Breast epithelium (tissue), 4 donors: ENCODE measurements around the gene TMEM266. TPM values are rescaled to one million over a fixed set of nuclear protein-coding genes. Genes with fewer than 3 reads are reported as not detected.
A peak's percentile ranks its signal among the peaks of the same experiment; 100 is the strongest.

Experiments
- DNase-seq, 2 donors: peaks; one replicate each; pipeline ENCODE4 v3.0.0-alpha.2; 2019; ENCODE audit warnings: low spot score in 2 of 2
- H3K27ac ChIP-seq, 2 donors: fragments of 200-600 bp; sonication (generic) in 1 of 2; one replicate each; pipeline ENCODE4 v1.5.1; 2016 to 2019; ENCODE audit warnings: mild to moderate bottlenecking in 1 of 2
- H3K27me3 ChIP-seq, 2 donors: fragments of 200-600 bp; sonication (generic) in 1 of 2; one replicate each; pipeline versions ENCODE4 v1.5.1 to v1.6.0; 2017 to 2019; ENCODE audit warnings: control low read depth in 1 of 2, mild to moderate bottlenecking in 1 of 2
- H3K36me3 ChIP-seq: fragments of 200-600 bp; one replicate; pipeline ENCODE4 v1.5.1; 2019
- H3K4me1 ChIP-seq, 2 donors: fragments of 200-600 bp; sonication (generic); one replicate each; pipeline ENCODE4 v1.5.1; 2016 to 2019; ENCODE audit warnings: control low read depth in 1 of 2
- H3K4me3 ChIP-seq, 3 donors: fragments of 200-600 bp; sonication (generic); 1 replicate in 2 of 3; 2 replicates in 1 of 3; pipeline ENCODE4 v1.5.1; 2016 to 2019; ENCODE audit warnings: mild to moderate bottlenecking in 3 of 3, moderate library complexity in 2 of 3
- H3K9me3 ChIP-seq, 2 donors: fragments of 200-600 bp; sonication (generic) in 1 of 2; one replicate each; pipeline ENCODE4 v1.5.1; 2016 to 2019; ENCODE audit warnings: control low read depth in 1 of 2
- POLR2A ChIP-seq: fragments of 450-650 bp; IDR thresholded peaks from one replicate; pipeline ENCODE4 v1.6.1; 2016; ENCODE audit warnings: antibody characterized with exemption, mild to moderate bottlenecking, moderate library complexity
- POLR2AphosphoS5 ChIP-seq, 3 donors: sonication (generic); formaldehyde crosslinking; IDR thresholded peaks; one replicate each; pipeline ENCODE4 v1.6.1; 2017; ENCODE audit warnings: antibody characterized with exemption in 3 of 3
- intact Hi-C: fragments of 100-400 bp; cut with DNase I; formaldehyde crosslinking; loops from one replicate; pipeline ENCODE4 v1.15.1; 2023; ENCODE audit warnings: low total_unique reads
- total RNA-seq, 3 donors: library from RNA; depleted of rRNA; stranded (reverse); fragments of >200 nt; gene quantifications; one replicate each; pipeline ENCODE4 v1.1.0, GENCODE V29; 2016
- TF ChIP-seq, protein P1 (sequence below), 3 donors: fragments of 450-650 bp; IDR thresholded peaks; one replicate each; pipeline ENCODE4 v1.5.1; 2016 to 2017; ENCODE audit warnings: antibody characterized with exemption in 3 of 3, mild to moderate bottlenecking in 3 of 3, moderate library complexity in 3 of 3

The TMEM266 gene
- total RNA-seq, 3 donors from 2014 or later: 0.29 to 0.32 TPM; not detected in 1

DNA sequence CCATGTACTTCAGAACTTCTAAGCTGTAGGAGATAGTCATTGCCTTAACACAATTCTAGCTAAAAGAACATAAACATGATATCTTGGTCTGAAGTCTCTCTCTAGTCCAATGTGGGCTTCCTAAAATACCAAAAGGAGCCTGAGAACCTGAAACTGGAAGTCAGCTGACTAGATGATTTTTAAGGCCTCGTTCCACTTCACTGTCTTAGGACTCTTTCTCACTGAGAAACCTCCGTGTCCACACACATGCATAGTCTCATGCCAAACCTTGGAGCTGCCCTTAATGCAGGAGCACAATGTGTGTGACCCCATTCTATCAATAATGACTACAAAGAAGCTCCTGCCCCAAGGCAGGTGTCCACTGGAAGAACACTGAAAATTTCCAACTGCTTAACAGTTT lies 163.7 kb downstream of the TMEM266 start:
- Histone ChIP-seq H3K9me3 (no peaks in the 10 kb centered on the region), H3K27ac (no peak overlapping the region), H3K27me3 (no peaks in the 10 kb centered on the region), H3K4me1 (no peaks in the 10 kb centered on the region), H3K4me3 (no peak overlapping the region), H3K36me3 (no peaks in the 10 kb centered on the region)
- TF ChIP-seq, protein P1, sequence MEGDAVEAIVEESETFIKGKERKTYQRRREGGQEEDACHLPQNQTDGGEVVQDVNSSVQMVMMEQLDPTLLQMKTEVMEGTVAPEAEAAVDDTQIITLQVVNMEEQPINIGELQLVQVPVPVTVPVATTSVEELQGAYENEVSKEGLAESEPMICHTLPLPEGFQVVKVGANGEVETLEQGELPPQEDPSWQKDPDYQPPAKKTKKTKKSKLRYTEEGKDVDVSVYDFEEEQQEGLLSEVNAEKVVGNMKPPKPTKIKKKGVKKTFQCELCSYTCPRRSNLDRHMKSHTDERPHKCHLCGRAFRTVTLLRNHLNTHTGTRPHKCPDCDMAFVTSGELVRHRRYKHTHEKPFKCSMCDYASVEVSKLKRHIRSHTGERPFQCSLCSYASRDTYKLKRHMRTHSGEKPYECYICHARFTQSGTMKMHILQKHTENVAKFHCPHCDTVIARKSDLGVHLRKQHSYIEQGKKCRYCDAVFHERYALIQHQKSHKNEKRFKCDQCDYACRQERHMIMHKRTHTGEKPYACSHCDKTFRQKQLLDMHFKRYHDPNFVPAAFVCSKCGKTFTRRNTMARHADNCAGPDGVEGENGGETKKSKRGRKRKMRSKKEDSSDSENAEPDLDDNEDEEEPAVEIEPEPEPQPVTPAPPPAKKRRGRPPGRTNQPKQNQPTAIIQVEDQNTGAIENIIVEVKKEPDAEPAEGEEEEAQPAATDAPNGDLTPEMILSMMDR (IDR thresholded peaks at IDR 0.05): no peak
- TF ChIP-seq POLR2A (no peak), POLR2AphosphoS5 (IDR thresholded peaks at IDR 0.05) (no peak)
- no peak for DNase-seq
- intact Hi-C loops: no loop called here

DNA sequence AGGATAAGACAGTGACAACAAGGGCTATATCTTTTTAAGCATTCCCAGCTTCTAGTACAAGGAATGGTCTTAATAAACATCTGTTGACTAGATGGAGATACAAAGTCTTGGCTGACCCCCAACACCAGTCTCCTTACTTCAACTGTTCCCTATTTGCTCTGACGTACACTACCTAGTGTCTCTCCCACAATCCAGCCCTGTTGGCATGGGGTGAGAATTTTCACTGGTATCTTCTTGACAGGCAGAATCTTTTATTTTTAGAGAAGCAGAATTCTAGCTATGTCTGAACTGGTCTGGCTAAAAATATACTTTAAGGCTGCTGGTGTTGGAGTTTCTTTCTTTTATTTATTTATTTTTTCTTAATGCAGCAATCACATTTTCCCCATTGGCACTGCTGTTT lies 169.5 kb downstream of the TMEM266 start:
- Histone ChIP-seq H3K4me3 (no peak overlapping the region), H3K4me1 (no peaks in the 10 kb centered on the region), H3K9me3 (no peaks in the 10 kb centered on the region), H3K27ac (no peak overlapping the region), H3K27me3 (no peaks in the 10 kb centered on the region), H3K36me3 (no peaks in the 10 kb centered on the region)
- intact Hi-C loops: no loop called here
- DNase-seq: no peak
- TF ChIP-seq, protein P1 (IDR thresholded peaks at IDR 0.05): no peak
- TF ChIP-seq POLR2AphosphoS5 (IDR thresholded peaks at IDR 0.05) (no peak), POLR2A (no peak)

DNA sequence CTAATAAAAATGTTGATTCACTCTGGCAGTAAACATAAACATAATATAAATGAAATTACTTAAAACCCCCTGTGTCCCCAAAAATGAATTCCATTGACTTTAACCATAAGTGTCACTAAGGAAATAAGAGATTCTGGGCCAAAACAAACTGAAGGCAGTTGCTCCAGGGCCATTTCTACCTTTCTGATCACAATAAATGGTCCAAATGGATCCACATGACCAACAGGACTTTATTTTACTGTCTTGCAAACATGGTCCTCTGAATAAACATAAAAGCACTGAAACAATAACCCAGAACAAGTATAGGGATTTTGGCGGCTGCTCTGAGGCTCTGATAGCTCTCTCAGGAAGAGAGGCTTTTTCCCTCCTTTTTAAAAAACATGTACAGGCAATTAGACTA lies 174.1 kb downstream of the TMEM266 start:
- TF ChIP-seq, protein P1 (IDR thresholded peaks at IDR 0.05): no peak
- TF ChIP-seq POLR2A: no peak
- TF ChIP-seq POLR2AphosphoS5 (IDR thresholded peaks at IDR 0.05): no peak
- H3K4me3 ChIP-seq: no peak overlapping the region
- no peak for DNase-seq
- H3K4me1 ChIP-seq: no peaks in the 10 kb centered on the region
- H3K9me3 ChIP-seq: no peaks in the 10 kb centered on the region
- no peaks in the 10 kb centered on the region for H3K36me3 ChIP-seq
- no peak overlapping the region for H3K27ac ChIP-seq
- intact Hi-C loops: loop anchor here (10.0 kb wide), 1 partner anchor 109 kb away; no protein-coding TSS in a partner anchor
- H3K27me3 ChIP-seq: no peaks in the 10 kb centered on the region

DNA sequence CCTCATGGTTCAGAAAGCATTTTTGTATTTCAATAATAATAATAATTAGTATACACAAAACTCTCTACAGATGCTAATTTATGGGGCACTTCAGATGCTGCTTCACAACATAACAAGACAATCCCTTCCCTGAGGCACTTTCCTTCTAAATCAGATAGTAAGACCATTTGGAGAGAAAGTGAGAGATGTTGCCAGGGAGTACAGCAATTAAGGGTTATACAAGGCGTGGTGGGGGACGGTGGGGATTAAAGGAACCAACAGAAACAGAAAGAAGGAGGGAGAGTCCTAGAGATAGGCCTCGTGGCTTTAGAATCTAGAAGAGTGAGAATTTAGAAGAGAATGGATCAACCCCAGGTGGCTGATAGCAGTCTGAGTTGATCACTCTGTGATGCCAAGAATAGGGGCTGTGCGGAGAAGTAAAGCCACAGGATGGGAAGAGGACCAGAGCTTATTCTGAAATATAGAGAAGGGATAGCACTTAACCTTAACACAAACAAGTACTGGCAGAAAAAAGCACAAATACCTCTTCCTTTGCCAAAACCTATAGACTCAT lies 174.6 kb downstream of the TMEM266 start:
- no peaks in the 10 kb centered on the region for H3K27me3 ChIP-seq
- H3K36me3 ChIP-seq: no peaks in the 10 kb centered on the region
- H3K4me3 ChIP-seq: no peak overlapping the region
- H3K4me1 ChIP-seq: no peaks in the 10 kb centered on the region
- H3K27ac ChIP-seq: no peak overlapping the region
- no peaks in the 10 kb centered on the region for H3K9me3 ChIP-seq
- no peak for DNase-seq
- intact Hi-C loops: loop anchor here (10.0 kb wide), 1 partner anchor 110 kb away; no protein-coding TSS in a partner anchor
- TF ChIP-seq POLR2A (no peak), POLR2AphosphoS5 (IDR thresholded peaks at IDR 0.05) (no peak)
- TF ChIP-seq, protein P1 (IDR thresholded peaks at IDR 0.05): no peak

DNA sequence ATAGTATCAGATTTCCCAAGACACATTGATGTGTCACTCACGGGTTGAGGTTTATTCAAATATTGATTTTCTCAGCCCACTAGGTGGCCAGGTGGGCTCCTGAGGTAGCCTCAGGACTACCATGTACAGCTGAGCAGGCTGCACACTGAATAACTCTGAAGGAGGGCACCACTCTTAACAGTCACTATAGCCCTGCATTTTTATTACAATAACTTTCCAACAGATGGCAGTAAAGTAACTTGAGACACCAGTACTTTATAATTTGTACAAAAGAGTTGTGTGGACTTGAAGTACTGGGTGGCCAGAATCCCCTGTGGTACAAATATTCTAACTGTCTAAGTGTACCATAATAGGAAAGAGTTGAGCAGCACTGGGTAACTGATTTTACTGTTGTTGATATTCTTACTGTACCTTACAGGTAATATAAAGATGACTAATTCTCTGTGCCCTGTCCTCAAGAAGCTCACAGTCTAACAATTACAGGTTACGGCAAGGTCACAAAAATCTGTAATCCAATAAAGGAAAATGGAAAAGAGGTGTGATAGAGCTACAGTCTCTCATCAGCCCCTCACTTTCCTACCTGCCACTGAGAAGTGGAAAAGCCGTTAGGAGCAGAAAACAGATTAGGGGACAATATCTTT lies 175.5 kb downstream of the TMEM266 start:
- no peak for DNase-seq
- TF ChIP-seq, protein P1 (IDR thresholded peaks at IDR 0.05): peak in 1 of 3 donors; percentile 27
- TF ChIP-seq POLR2AphosphoS5 (IDR thresholded peaks at IDR 0.05): no peak
- Histone ChIP-seq H3K27me3 (no peaks in the 10 kb centered on the region), H3K36me3 (no peaks in the 10 kb centered on the region), H3K27ac (no peak overlapping the region), H3K4me3 (no peak overlapping the region), H3K9me3 (no peaks in the 10 kb centered on the region), H3K4me1 (no peaks in the 10 kb centered on the region)
- intact Hi-C loops: loop anchor here (10.0 kb wide), 1 partner anchor 111 kb away; no protein-coding TSS in a partner anchor
